ENCODE data around the gene CCDC187. TPM values are rescaled to one million over a fixed set of nuclear protein-coding genes. Genes with fewer than 3 reads are reported as not detected.

Gene CCDC187
- polyA plus RNA-seq, 3 donors: not detected

GRCh38 chr9:136328622-136329041 is 24.7 kb upstream of the CCDC187 start:
- no peak overlapping the region for H3K27ac ChIP-seq (ENCODE audit: low read depth in 1 of 2, low read length in 2 of 2)
- H3K36me3 ChIP-seq (replicated peaks in 1 of 2; ENCODE audit: control insufficient read depth in 1 of 2, insufficient read depth in 2 of 2, low read length in 2 of 2): no peaks in the 10 kb centered on the region
- H2AFZ ChIP-seq (ENCODE audit: insufficient read depth, low read depth, low read length, poor library complexity, severe bottlenecking): peak overlapping the region; percentile 23
- H3K4me1 ChIP-seq (ENCODE audit: control insufficient read depth in 1 of 2, insufficient read depth in 2 of 2, low read length in 2 of 2): peaks cover 22 to 25% of the 10 kb centered on the region in 2 donors
- intact Hi-C loops (cut with micrococcal nuclease): no loop called here
- WGBS (ENCODE audit: insufficient coverage): 2% methylated on average over 13 of the region's 15 CpGs
- no peaks in the 10 kb centered on the region for H4K20me1 ChIP-seq (ENCODE audit: insufficient read depth, low read length)
- peaks cover 11% of the 10 kb centered on the region for H3K4me1 Mint-ChIP-seq
- H3K9ac ChIP-seq (ENCODE audit: insufficient read depth, low read length, poor library complexity, severe bottlenecking): peak overlapping the region; percentile 51
- H3K4me2 ChIP-seq (replicated peaks; ENCODE audit: extremely low read depth, low read length, poor library complexity, severe bottlenecking): peak overlapping the region; percentile 69
- no peaks in the 10 kb centered on the region for H3K36me3 Mint-ChIP-seq
- TF ChIP-seq, protein P1, sequence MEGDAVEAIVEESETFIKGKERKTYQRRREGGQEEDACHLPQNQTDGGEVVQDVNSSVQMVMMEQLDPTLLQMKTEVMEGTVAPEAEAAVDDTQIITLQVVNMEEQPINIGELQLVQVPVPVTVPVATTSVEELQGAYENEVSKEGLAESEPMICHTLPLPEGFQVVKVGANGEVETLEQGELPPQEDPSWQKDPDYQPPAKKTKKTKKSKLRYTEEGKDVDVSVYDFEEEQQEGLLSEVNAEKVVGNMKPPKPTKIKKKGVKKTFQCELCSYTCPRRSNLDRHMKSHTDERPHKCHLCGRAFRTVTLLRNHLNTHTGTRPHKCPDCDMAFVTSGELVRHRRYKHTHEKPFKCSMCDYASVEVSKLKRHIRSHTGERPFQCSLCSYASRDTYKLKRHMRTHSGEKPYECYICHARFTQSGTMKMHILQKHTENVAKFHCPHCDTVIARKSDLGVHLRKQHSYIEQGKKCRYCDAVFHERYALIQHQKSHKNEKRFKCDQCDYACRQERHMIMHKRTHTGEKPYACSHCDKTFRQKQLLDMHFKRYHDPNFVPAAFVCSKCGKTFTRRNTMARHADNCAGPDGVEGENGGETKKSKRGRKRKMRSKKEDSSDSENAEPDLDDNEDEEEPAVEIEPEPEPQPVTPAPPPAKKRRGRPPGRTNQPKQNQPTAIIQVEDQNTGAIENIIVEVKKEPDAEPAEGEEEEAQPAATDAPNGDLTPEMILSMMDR (IDR thresholded peaks at IDR 0.05): no peak
- peaks cover 0 to 28% of the 10 kb centered on the region in 2 donors for H3K27me3 ChIP-seq (ENCODE audit: control insufficient read depth in 2 of 2, insufficient read depth in 2 of 2, low read length in 2 of 2)
- H3K79me2 ChIP-seq (ENCODE audit: insufficient read depth, low read length): no peaks in the 10 kb centered on the region
- H3K27ac Mint-ChIP-seq: peak overlapping the region in 1 of 7 donors; percentile 7
- peak overlapping the region; percentile 53 to 73 for H3K4me3 Mint-ChIP-seq
- H3K9me3 Mint-ChIP-seq: no peaks in the 10 kb centered on the region
- H3K27me3 Mint-ChIP-seq (ENCODE audit: low read depth in 3 of 3): peaks cover 15 to 33% (median 27%) of the 10 kb centered on the region in 3 donors
- DNase-seq: no peak
- no peaks in the 10 kb centered on the region for H3K9me3 ChIP-seq (replicated peaks in 1 of 2; ENCODE audit: control insufficient read depth in 1 of 2, insufficient read depth in 1 of 2, low read length in 2 of 2)
- peak overlapping the region in 1 of 3 experiments; percentile 60 for H3K4me3 ChIP-seq (replicated peaks in 1 of 3; ENCODE audit: low read depth in 2 of 3, low read length in 3 of 3)

GRCh38 chr9:136328011-136328621 is 24.2 kb upstream of the CCDC187 start:
- peak overlapping the region in 2 of 3 experiments; percentile 5 to 60 for H3K4me3 ChIP-seq (replicated peaks in 1 of 3; ENCODE audit: low read depth in 2 of 3, low read length in 3 of 3)
- no peaks in the 10 kb centered on the region for H3K79me2 ChIP-seq (ENCODE audit: insufficient read depth, low read length)
- TF ChIP-seq, protein P1 (IDR thresholded peaks at IDR 0.05): no peak
- Mint-ChIP-seq H3K27ac (no peak overlapping the region), H3K9me3 (no peaks in the 10 kb centered on the region), H3K4me3 (peak overlapping the region; percentile 53), H3K4me1 (peaks cover 11% of the 10 kb centered on the region), H3K36me3 (no peaks in the 10 kb centered on the region), H3K27me3 (ENCODE audit: low read depth in 3 of 3) (peaks cover 15 to 33% (median 27%) of the 10 kb centered on the region in 3 donors)
- WGBS (ENCODE audit: insufficient coverage): 8% methylated on average over 13 of the region's 13 CpGs
- intact Hi-C loops (cut with micrococcal nuclease): no loop called here
- DNase-seq: no peak
- H3K27me3 ChIP-seq (ENCODE audit: control insufficient read depth in 2 of 2, insufficient read depth in 2 of 2, low read length in 2 of 2): peaks cover 0 to 28% of the 10 kb centered on the region in 2 donors
- H3K9me3 ChIP-seq (replicated peaks in 1 of 2; ENCODE audit: control insufficient read depth in 1 of 2, insufficient read depth in 1 of 2, low read length in 2 of 2): no peaks in the 10 kb centered on the region
- H3K4me1 ChIP-seq (ENCODE audit: control insufficient read depth in 1 of 2, insufficient read depth in 2 of 2, low read length in 2 of 2): peaks cover 22 to 25% of the 10 kb centered on the region in 2 donors
- peak overlapping the region; percentile 69 for H3K4me2 ChIP-seq (replicated peaks; ENCODE audit: extremely low read depth, low read length, poor library complexity, severe bottlenecking)
- H3K36me3 ChIP-seq (replicated peaks in 1 of 2; ENCODE audit: control insufficient read depth in 1 of 2, insufficient read depth in 2 of 2, low read length in 2 of 2): no peaks in the 10 kb centered on the region
- H4K20me1 ChIP-seq (ENCODE audit: insufficient read depth, low read length): no peaks in the 10 kb centered on the region
- H2AFZ ChIP-seq (ENCODE audit: insufficient read depth, low read depth, low read length, poor library complexity, severe bottlenecking): peak overlapping the region; percentile 23
- peak overlapping the region; percentile 51 for H3K9ac ChIP-seq (ENCODE audit: insufficient read depth, low read length, poor library complexity, severe bottlenecking)
- no peak overlapping the region for H3K27ac ChIP-seq (ENCODE audit: low read depth in 1 of 2, low read length in 2 of 2)
